DOHH2 (cell line): Measurements from ENCODE around the gene GSTM5.

Experiments used
- EZH2phosphoT487 ChIP-seq: fragments of 200-600 bp; sonication (generic); IDR thresholded peaks from 2 replicates; pipeline ENCODE4 v1.6.1; 2017; ENCODE audit warnings: borderline replicate concordance, mild to moderate bottlenecking, antibody characterized with exemption, low read length, moderate library complexity, mixed read lengths
- TF ChIP-seq, protein P1 (sequence below): fragments of 200-600 bp; sonication (generic); IDR thresholded peaks from one replicate; pipeline ENCODE4 v1.5.1; 2014; ENCODE audit warnings: antibody characterized with exemption, mild to moderate bottlenecking, low read depth, low read length; ENCODE audit not compliant: poor library complexity, severe bottlenecking

GRCh38 chr1:109671067-109671466 lies 41.0 kb upstream of the GSTM5 start:
- TF ChIP-seq, protein P1, sequence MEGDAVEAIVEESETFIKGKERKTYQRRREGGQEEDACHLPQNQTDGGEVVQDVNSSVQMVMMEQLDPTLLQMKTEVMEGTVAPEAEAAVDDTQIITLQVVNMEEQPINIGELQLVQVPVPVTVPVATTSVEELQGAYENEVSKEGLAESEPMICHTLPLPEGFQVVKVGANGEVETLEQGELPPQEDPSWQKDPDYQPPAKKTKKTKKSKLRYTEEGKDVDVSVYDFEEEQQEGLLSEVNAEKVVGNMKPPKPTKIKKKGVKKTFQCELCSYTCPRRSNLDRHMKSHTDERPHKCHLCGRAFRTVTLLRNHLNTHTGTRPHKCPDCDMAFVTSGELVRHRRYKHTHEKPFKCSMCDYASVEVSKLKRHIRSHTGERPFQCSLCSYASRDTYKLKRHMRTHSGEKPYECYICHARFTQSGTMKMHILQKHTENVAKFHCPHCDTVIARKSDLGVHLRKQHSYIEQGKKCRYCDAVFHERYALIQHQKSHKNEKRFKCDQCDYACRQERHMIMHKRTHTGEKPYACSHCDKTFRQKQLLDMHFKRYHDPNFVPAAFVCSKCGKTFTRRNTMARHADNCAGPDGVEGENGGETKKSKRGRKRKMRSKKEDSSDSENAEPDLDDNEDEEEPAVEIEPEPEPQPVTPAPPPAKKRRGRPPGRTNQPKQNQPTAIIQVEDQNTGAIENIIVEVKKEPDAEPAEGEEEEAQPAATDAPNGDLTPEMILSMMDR = no peak
- no peak for TF ChIP-seq EZH2phosphoT487
